ENCODE measurements around the gene ZNF592. TPM values are rescaled to one million over a fixed set of nuclear protein-coding genes. Genes with fewer than 3 reads are reported as not detected.

ZNF592 gene
- total RNA-seq, 1 donor from 2014 or later = 31.3 TPM

- Mint-ChIP-seq H3K36me3 (ENCODE audit: low read depth) (peaks cover 3% of the 10 kb centered on the region), H3K27me3 (ENCODE audit: low read depth) (peaks cover 4% of the 10 kb centered on the region), H3K9me3 (peaks cover 12% of the 10 kb centered on the region), H3K4me1 (ENCODE audit: low read depth) (no peaks in the 10 kb centered on the region), H3K27ac (no peak overlapping the region), H3K4me3 (ENCODE audit: low read depth) (no peak overlapping the region)
- intact Hi-C loops (cut with micrococcal nuclease) = no loop called here
- no peak for DNase-seq (ENCODE audit: low spot score)
Measured at GRCh38 chr15:84847382-84847781, 99.0 kb downstream of the ZNF592 start.

- no peaks in the 10 kb centered on the region for H3K4me1 Mint-ChIP-seq (ENCODE audit: low read depth)
- DNase-seq (ENCODE audit: low spot score) = no peak
- no peak overlapping the region for H3K27ac Mint-ChIP-seq
- H3K4me3 Mint-ChIP-seq (ENCODE audit: low read depth) = no peak overlapping the region
- peaks cover 2% of the 10 kb centered on the region for H3K27me3 Mint-ChIP-seq (ENCODE audit: low read depth)
- no peaks in the 10 kb centered on the region for H3K36me3 Mint-ChIP-seq (ENCODE audit: low read depth)
- intact Hi-C loops (cut with micrococcal nuclease) = no loop called here
- peaks cover 2% of the 10 kb centered on the region for H3K9me3 Mint-ChIP-seq
Measured at GRCh38 chr15:84852212-84852611, 103.8 kb downstream of the ZNF592 start.

- no peaks in the 10 kb centered on the region for H3K9me3 Mint-ChIP-seq
- no peaks in the 10 kb centered on the region for H3K27me3 Mint-ChIP-seq (ENCODE audit: low read depth)
Measured at GRCh38 chr15:84855136-84855535, 106.7 kb downstream of the ZNF592 start.

GRCh38 chr15:84855765-84856164 lies 107.4 kb downstream of the ZNF592 start:
- H3K4me3 Mint-ChIP-seq (ENCODE audit: low read depth) = no peak overlapping the region

More at GRCh38 chr15:84855136-84855535, 106.7 kb downstream of the ZNF592 start:
- DNase-seq (ENCODE audit: low spot score) = no peak
- Mint-ChIP-seq H3K4me3 (ENCODE audit: low read depth) (no peak overlapping the region), H3K27ac (no peak overlapping the region), H3K4me1 (ENCODE audit: low read depth) (no peaks in the 10 kb centered on the region), H3K36me3 (ENCODE audit: low read depth) (no peaks in the 10 kb centered on the region)
- intact Hi-C loops (cut with micrococcal nuclease) = no loop called here

More at GRCh38 chr15:84855765-84856164, 107.4 kb downstream of the ZNF592 start:
- intact Hi-C loops (cut with micrococcal nuclease) = no loop called here
- Mint-ChIP-seq H3K27me3 (ENCODE audit: low read depth) (no peaks in the 10 kb centered on the region), H3K4me1 (ENCODE audit: low read depth) (no peaks in the 10 kb centered on the region), H3K36me3 (ENCODE audit: low read depth) (no peaks in the 10 kb centered on the region), H3K9me3 (no peaks in the 10 kb centered on the region), H3K27ac (no peak overlapping the region)
- no peak for DNase-seq (ENCODE audit: low spot score)

Other genes with a start within 250 kb of the ZNF592 start
- 10.1 and 10.6 TPM in 2 replicates for gene ZSCAN2, start 147.6 kb upstream of the ZNF592 start, total RNA-seq
- gene WDR73, start 94.3 kb upstream of the ZNF592 start, total RNA-seq = 20.5 and 21.3 TPM in 2 replicates
- gene NMB, start 90.4 kb upstream of the ZNF592 start, total RNA-seq = 2.5 and 3.0 TPM in 2 replicates
- gene SEC11A, start 32.5 kb upstream of the ZNF592 start, total RNA-seq = 115 and 117 TPM in 2 replicates
- gene ALPK3, start 68.8 kb downstream of the ZNF592 start, total RNA-seq = 0.34 TPM in 2 replicates
- gene SLC28A1, start 136.1 kb downstream of the ZNF592 start, total RNA-seq = not detected in 2 replicates
- gene PDE8A, start 233.3 kb downstream of the ZNF592 start, total RNA-seq = 20.4 and 24.2 TPM in 2 replicates

Measured in activated T-helper 2 cell treated with anti-CD3 and anti-CD28 coated beads, Interferon-gamma antibody, Interleukin-2, Interleukin-4, amounts not matched to agents 10 μg/mL and 5 μg/mL and 100 μg/mL, durations not matched to agents 14 hours and 24 hours and 36 hours (primary cell).